Activated B cell treated with CpG ODN at 0.5 μM for 24 hours (primary cell): Measurements from ENCODE around the gene WDR31. TPM values are rescaled to one million over a fixed set of nuclear protein-coding genes. Genes with fewer than 3 reads are reported as not detected.
"Not testable (repeated sequence)": the region's sequence is repeated elsewhere in the genome, so short reads cannot be mapped to it uniquely, and the experiment has no call there.

ENCODE experiments used
- ATAC-seq: fragments of 200-7000 bp; cut with Tn5 transposase; one replicate; pipeline ENCODE4 v1.10.0; 2021; ENCODE audit warnings: low read depth, mild to moderate bottlenecking, moderate library complexity
- CTCF ChIA-PET: fragments of 350-600 bp; sonication (Branson Sonifier 250); formaldehyde crosslinking; loops from one replicate; lab custom pipeline; 2021; ENCODE audit warnings: antibody characterized with exemption; lab: Charles Lee
- POLR2A ChIA-PET: fragments of 350-600 bp; sonication (Branson Sonifier 250); formaldehyde crosslinking; loops from one replicate; lab custom pipeline; 2021; ENCODE audit warnings: antibody characterized with exemption; lab: Charles Lee
- DNase-seq: peaks from one replicate; pipeline ENCODE4 v3.0.0; 2022
- H3K27ac Mint-ChIP-seq: one replicate; pipeline ENCODE4 v1.8.0; 2020; ENCODE audit warnings: mixed read lengths
- H3K27me3 Mint-ChIP-seq: one replicate; pipeline ENCODE4 v1.8.0; 2021; ENCODE audit warnings: mixed read lengths
- H3K36me3 Mint-ChIP-seq: one replicate; pipeline ENCODE4 v1.8.0; 2021; ENCODE audit warnings: low read depth, mixed read lengths
- H3K4me1 Mint-ChIP-seq: one replicate; pipeline ENCODE4 v1.8.0; 2021; ENCODE audit warnings: mixed read lengths
- H3K4me3 Mint-ChIP-seq: one replicate; pipeline ENCODE4 v1.8.0; 2020; ENCODE audit warnings: mild to moderate bottlenecking, mixed read lengths
- H3K9me3 Mint-ChIP-seq: one replicate; pipeline ENCODE4 v1.8.0; 2020; ENCODE audit warnings: mixed read lengths
- CTCF ChIP-seq: fragments of 200-600 bp; IDR thresholded peaks from one replicate; pipeline ENCODE4 v1.8.0; 2022; ENCODE audit warnings: antibody characterized with exemption, mild to moderate bottlenecking
- intact Hi-C: fragments of 100-400 bp; cut with micrococcal nuclease; formaldehyde crosslinking; loops from one replicate; pipeline ENCODE4 v1.15.1; 2024
- total RNA-seq: library from RNA; stranded (reverse); gene quantifications from 2 replicates; pipeline ENCODE4 v1.2.3, GENCODE V29; 2022

Gene WDR31
- total RNA-seq, 1 donor from 2014 or later: 0.73 TPM

GRCh38 chr9:113298311-113298710 is 41.8 kb downstream of the WDR31 start:
- no peak overlapping the region for H3K4me3 Mint-ChIP-seq
- DNase-seq (no peak), ATAC-seq (no peak)
- CTCF ChIA-PET: no interaction called here
- intact Hi-C loops: no loop called here
- H3K4me1 Mint-ChIP-seq: no peaks in the 10 kb centered on the region
- peaks cover 6% of the 10 kb centered on the region for H3K36me3 Mint-ChIP-seq
- H3K27me3 Mint-ChIP-seq: peaks cover 19% of the 10 kb centered on the region
- H3K9me3 Mint-ChIP-seq: no peaks in the 10 kb centered on the region
- POLR2A ChIA-PET: no interaction called here
- TF ChIP-seq CTCF: no peak
- no peak overlapping the region for H3K27ac Mint-ChIP-seq

- no peak for TF ChIP-seq CTCF
- no peak overlapping the region for H3K4me3 Mint-ChIP-seq
- no peak overlapping the region for H3K27ac Mint-ChIP-seq
- DNase-seq: no peak
- peaks cover 7% of the 10 kb centered on the region for H3K27me3 Mint-ChIP-seq
- POLR2A ChIA-PET: no interaction called here
- CTCF ChIA-PET: no interaction called here
- H3K9me3 Mint-ChIP-seq: no peaks in the 10 kb centered on the region
- peaks cover 18% of the 10 kb centered on the region for H3K36me3 Mint-ChIP-seq
- no peak for ATAC-seq
- H3K4me1 Mint-ChIP-seq: no peaks in the 10 kb centered on the region
- intact Hi-C loops: no loop called here
These were observed 43.1 kb downstream of the WDR31 start for GRCh38 chr9:113296796-113297558.

- CTCF ChIA-PET, H3K27ac Mint-ChIP-seq, H3K4me3 Mint-ChIP-seq, POLR2A ChIA-PET, H3K27me3 Mint-ChIP-seq, H3K4me1 Mint-ChIP-seq, DNase-seq, intact Hi-C loops, ATAC-seq, H3K9me3 Mint-ChIP-seq: not testable (repeated sequence)
- peaks cover 24% of the 10 kb centered on the region for H3K36me3 Mint-ChIP-seq
These were observed 43.8 kb downstream of the WDR31 start for GRCh38 chr9:113296247-113296646.

GRCh38 chr9:113293285-113293878 is 46.7 kb downstream of the WDR31 start:
- Mint-ChIP-seq H3K4me3 (no peak overlapping the region), H3K4me1 (no peaks in the 10 kb centered on the region), H3K27me3 (no peaks in the 10 kb centered on the region), H3K27ac (no peak overlapping the region), H3K9me3 (no peaks in the 10 kb centered on the region), H3K36me3 (peaks cover 52% of the 10 kb centered on the region)
- CTCF ChIA-PET: no interaction called here
- ATAC-seq (no peak), DNase-seq (no peak)
- POLR2A ChIA-PET: no interaction called here
- intact Hi-C loops: no loop called here
- TF ChIP-seq CTCF: no peak

GRCh38 chr9:113290052-113290607 is 49.9 kb downstream of the WDR31 start:
- DNase-seq (no peak), ATAC-seq (no peak)
- ChIA-PET POLR2A (no interaction called here), CTCF (no interaction called here)
- intact Hi-C loops: no loop called here
- no peak overlapping the region for H3K27ac Mint-ChIP-seq
- TF ChIP-seq CTCF: no peak
- H3K27me3 Mint-ChIP-seq: no peaks in the 10 kb centered on the region
- no peaks in the 10 kb centered on the region for H3K9me3 Mint-ChIP-seq
- H3K36me3 Mint-ChIP-seq: peaks cover 74% of the 10 kb centered on the region
- H3K4me1 Mint-ChIP-seq: no peaks in the 10 kb centered on the region
- no peak overlapping the region for H3K4me3 Mint-ChIP-seq
